ENCODE results near the gene OBSL1.

The OBSL1 gene

DNA sequence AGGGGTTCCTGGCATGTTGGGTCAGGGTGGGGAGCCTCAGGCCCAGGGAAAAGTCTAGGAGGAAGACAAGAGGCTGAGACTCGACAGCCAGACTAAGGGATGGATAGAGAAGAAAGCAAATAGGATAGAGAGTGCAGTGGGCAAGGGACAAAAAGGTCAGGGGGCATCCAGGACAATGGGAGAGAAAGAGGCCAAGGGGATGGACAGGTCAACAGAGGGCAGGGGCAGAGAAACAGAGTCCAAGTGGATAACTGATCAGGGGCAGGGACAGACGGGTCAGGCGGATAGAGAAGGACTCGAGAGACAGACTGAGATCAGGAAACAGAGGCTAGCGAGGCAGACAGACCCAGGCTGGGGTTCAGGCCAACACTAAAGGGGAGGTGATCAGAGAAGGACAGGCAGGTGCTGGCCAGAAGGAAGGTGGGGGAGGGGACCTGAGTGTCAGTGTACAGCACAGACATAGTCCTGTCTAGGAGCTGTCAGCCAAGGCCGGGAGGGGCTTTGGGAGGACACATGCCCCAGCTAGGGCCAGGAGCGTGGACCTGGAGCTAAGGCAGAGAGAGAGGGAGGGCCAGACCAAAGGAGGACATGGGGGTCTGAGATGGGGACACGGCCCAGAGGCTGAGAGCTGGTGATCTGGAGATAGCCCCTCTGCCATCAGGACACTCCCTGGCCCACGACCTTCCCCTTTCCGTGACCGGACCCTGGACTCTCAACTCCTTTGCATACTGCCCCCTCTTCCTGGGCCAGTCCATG is 44.8 kb downstream of the OBSL1 start:
- Histone ChIP-seq H3K27ac (no peak overlapping the region), H3K4me3 (no peak overlapping the region), H3K27me3 (peaks cover 85% of the 10 kb centered on the region), H3K4me1 (peaks cover 30% of the 10 kb centered on the region), H3K9ac (no peak overlapping the region), H3K4me2 (no peak overlapping the region), H4K20me1 (no peaks in the 10 kb centered on the region; the same call in 1 of the 2 replicates), H3K36me3 (no peaks in the 10 kb centered on the region), H3K9me3 (no peaks in the 10 kb centered on the region)
- no peak for TF ChIP-seq Cebpa-rat (IDR thresholded peaks at IDR 0.05)

- Histone ChIP-seq H3K4me2 (no peak overlapping the region), H3K36me3 (no peaks in the 10 kb centered on the region), H3K27ac (no peak overlapping the region), H3K4me1 (peaks cover 38% of the 10 kb centered on the region), H3K4me3 (no peak overlapping the region), H4K20me1 (no peaks in the 10 kb centered on the region; the same call in 1 of the 2 replicates), H3K9me3 (no peaks in the 10 kb centered on the region), H3K9ac (no peak overlapping the region), H3K27me3 (peaks cover 91% of the 10 kb centered on the region)
- TF ChIP-seq Cebpa-rat (IDR thresholded peaks at IDR 0.05), result no peak
These were observed 45.7 kb downstream of the OBSL1 start for GRCh38 chr2:219525533-219526232.

- no peak overlapping the region for H3K4me3 ChIP-seq
- H3K36me3 ChIP-seq, result no peaks in the 10 kb centered on the region
- peaks cover 39% of the 10 kb centered on the region for H3K4me1 ChIP-seq
- no peak overlapping the region for H3K27ac ChIP-seq
- H3K9ac ChIP-seq, result no peak overlapping the region
- H3K27me3 ChIP-seq, result peaks cover 89% of the 10 kb centered on the region
- no peaks in the 10 kb centered on the region; the same call in 1 of the 2 replicates for H4K20me1 ChIP-seq
- no peak for TF ChIP-seq Cebpa-rat (IDR thresholded peaks at IDR 0.05)
- no peak overlapping the region for H3K4me2 ChIP-seq
- H3K9me3 ChIP-seq, result no peaks in the 10 kb centered on the region
These were observed 46.5 kb downstream of the OBSL1 start for GRCh38 chr2:219524817-219525216.

DNA sequence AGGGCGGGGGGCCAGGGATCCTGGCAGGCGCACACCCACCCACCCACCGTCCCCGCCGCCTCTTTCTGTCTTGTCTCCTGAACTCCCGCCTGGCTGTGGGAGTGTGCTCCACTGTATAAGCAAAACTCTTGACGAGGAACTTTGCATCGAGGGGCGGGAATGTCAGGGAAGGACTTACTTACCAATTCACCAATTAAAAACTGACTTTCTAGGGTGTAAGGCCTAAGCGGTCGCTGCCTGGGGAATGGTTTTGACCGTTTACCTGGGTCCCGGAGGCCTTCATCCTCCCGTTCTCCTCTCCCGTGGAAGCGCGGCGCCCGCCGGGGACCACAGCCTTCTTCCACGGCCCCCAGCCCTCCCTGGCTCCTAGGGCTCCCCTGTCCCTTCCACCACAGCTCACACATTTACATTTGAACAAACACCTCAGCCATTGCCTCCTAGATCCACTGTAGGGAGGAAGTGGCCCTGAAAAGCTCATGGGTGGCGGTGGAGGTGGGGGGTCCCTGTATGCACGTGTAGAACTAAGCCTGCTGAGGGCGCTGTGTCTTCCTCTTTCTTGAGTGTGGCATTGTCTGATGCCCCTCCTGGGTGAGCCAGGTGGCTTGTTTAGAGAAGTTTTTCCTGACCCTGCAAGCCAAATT is 48.2 kb downstream of the OBSL1 start:
- peak overlapping the region; percentile 55 for H3K4me2 ChIP-seq

GRCh38 chr2:219522111-219523030 is 49.0 kb downstream of the OBSL1 start:
- no peak overlapping the region for H3K4me3 ChIP-seq
- H3K27ac ChIP-seq, result no peak overlapping the region
- H3K4me2 ChIP-seq, result peak overlapping the region; percentile 61
- H3K36me3 ChIP-seq, result no peaks in the 10 kb centered on the region
- no peak overlapping the region for H3K9ac ChIP-seq
- no peak for TF ChIP-seq Cebpa-rat (IDR thresholded peaks at IDR 0.05)
- no peaks in the 10 kb centered on the region; the same call in 1 of the 2 replicates for H4K20me1 ChIP-seq
- peaks cover 51% of the 10 kb centered on the region for H3K4me1 ChIP-seq
- peaks cover 65% of the 10 kb centered on the region for H3K27me3 ChIP-seq
- no peaks in the 10 kb centered on the region for H3K9me3 ChIP-seq

More for the DNA sequence above, 48.2 kb downstream of the OBSL1 start:
- H3K9me3 ChIP-seq, result no peaks in the 10 kb centered on the region
- H3K4me1 ChIP-seq, result peaks cover 43% of the 10 kb centered on the region
- H3K36me3 ChIP-seq, result no peaks in the 10 kb centered on the region
- H3K27ac ChIP-seq, result no peak overlapping the region
- no peak for TF ChIP-seq Cebpa-rat (IDR thresholded peaks at IDR 0.05)
- no peak overlapping the region for H3K9ac ChIP-seq
- no peaks in the 10 kb centered on the region; the same call in 1 of the 2 replicates for H4K20me1 ChIP-seq
- H3K4me3 ChIP-seq, result no peak overlapping the region
- H3K27me3 ChIP-seq, result peaks cover 73% of the 10 kb centered on the region

DNA sequence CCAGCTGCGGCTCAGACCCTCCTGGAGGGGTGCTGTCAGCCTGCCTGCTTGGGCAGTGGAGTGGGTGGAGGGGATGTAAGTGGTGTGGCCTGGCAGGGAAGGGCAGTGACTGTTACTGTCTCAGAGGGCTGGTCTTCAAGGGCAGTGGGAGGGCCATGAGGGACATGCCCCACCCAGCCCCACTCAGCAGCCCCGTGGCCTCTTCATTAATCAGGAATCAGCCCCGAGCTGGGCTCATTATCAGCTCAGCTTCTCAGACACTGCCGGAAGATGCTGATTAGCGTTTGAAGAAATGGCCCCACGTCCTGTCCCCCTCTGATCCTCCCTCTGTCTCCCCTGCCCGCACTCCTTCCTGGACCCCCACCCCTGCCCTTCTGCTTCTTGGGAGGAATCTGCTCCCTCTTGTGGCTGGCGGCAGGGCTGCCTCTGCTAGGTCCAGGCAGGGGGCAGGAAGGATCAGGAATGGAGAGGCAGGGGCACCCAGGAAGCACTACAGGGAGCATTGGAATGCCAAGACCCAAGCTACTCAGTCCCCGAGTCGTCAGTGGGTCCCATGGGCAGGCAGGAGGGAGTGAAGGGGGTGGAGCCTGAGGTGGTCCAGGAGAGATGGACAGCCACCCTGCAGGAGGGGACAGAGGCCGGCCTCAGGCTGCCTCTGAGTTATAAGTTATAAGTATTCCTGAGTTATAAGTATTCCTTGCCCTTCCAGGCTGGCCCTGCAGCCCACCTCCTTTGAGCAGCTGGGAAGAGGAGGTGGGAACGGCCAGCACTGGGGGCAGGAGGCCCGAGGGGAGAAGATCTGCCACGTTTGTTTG is 50.1 kb downstream of the OBSL1 start:
- no peaks in the 10 kb centered on the region; the same call in 1 of the 2 replicates for H4K20me1 ChIP-seq
- H3K4me2 ChIP-seq, result peak overlapping the region; percentile 61
- peaks cover 61% of the 10 kb centered on the region for H3K4me1 ChIP-seq
- peaks cover 54% of the 10 kb centered on the region for H3K27me3 ChIP-seq
- H3K9ac ChIP-seq, result no peak overlapping the region
- no peaks in the 10 kb centered on the region for H3K9me3 ChIP-seq
- H3K4me3 ChIP-seq, result no peak overlapping the region
- H3K36me3 ChIP-seq, result no peaks in the 10 kb centered on the region
- no peak for TF ChIP-seq Cebpa-rat (IDR thresholded peaks at IDR 0.05)
- H3K27ac ChIP-seq, result no peak overlapping the region

DNA sequence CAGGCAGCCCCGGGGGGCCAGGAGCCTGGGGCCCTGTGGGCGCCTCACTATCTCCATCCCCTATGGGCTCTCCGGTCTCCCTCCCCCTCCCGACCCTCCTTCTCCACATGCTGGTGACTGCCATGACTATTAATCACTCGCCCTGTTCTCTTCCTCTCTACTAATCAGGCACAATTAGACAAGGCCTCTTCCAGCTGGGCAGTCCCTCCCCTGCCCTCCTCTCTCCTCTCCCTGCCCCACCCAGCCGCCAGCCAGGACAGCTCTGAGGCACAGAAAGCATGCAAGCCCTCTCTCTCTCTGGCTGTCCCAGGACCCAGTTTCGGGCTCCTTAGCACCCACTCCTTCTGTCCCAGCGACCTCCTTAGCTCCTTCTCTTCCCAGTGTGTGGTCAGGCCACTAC is 51.3 kb downstream of the OBSL1 start:
- Histone ChIP-seq H3K4me3 (no peak overlapping the region), H3K36me3 (no peaks in the 10 kb centered on the region), H3K4me2 (no peak overlapping the region), H4K20me1 (no peaks in the 10 kb centered on the region; the same call in 1 of the 2 replicates), H3K9me3 (no peaks in the 10 kb centered on the region), H3K9ac (no peak overlapping the region), H3K27me3 (peaks cover 42% of the 10 kb centered on the region), H3K27ac (no peak overlapping the region), H3K4me1 (peaks cover 73% of the 10 kb centered on the region)
- TF ChIP-seq Cebpa-rat (IDR thresholded peaks at IDR 0.05), result no peak

DNA sequence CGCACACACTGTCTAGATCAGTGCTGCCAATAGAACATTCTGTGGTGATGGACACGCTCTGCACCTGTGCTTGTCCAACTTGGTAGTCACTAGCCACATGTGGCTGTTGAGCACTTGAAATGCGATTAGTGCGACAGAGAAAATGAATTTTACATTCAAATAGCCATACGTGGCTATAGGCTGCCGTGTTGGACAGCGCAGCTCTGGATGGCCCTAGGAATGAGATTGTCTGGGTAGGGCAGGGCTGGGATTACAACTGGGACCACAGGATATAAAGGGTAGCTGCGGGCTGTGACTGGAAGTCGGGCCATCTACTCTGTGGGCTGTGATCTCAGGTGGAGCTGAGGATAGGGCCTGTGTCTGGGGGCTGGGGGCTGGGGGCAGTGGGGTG is 51.8 kb downstream of the OBSL1 start:
- Histone ChIP-seq H3K9ac (no peak overlapping the region), H3K4me2 (no peak overlapping the region), H3K27ac (no peak overlapping the region), H3K4me1 (peaks cover 79% of the 10 kb centered on the region), H4K20me1 (no peaks in the 10 kb centered on the region; the same call in 1 of the 2 replicates), H3K9me3 (no peaks in the 10 kb centered on the region), H3K4me3 (no peak overlapping the region), H3K36me3 (no peaks in the 10 kb centered on the region), H3K27me3 (peaks cover 36% of the 10 kb centered on the region)
- TF ChIP-seq Cebpa-rat (IDR thresholded peaks at IDR 0.05), result no peak
